Kidney (tissue), 14 donors: Measurements from ENCODE around the gene LMTK2. TPM values are rescaled to one million over a fixed set of nuclear protein-coding genes. Genes with fewer than 3 reads are reported as not detected.

ENCODE experiments used
- DNase-seq, 5 donors: peaks; one replicate each; pipeline ENCODE4 v3.0.0-alpha.2; 2013 to 2020
- FAIRE-seq: peaks from 2 replicates; lab custom pipeline; 2012; peaks lifted over from hg19 to GRCh38; lab: Jason Lieb, UNC
- H3K27ac ChIP-seq, 2 donors: one replicate each; pipeline ENCODE4 v1.7.0; 2013; ENCODE audit warnings: low read depth in 2 of 2, low read length in 2 of 2, inconsistent platforms in 1 of 2
- H3K27me3 ChIP-seq: one replicate; pipeline ENCODE4 v1.7.1; 2013; ENCODE audit warnings: low read length, inconsistent platforms; ENCODE audit not compliant: control insufficient read depth, insufficient read depth
- H3K36me3 ChIP-seq, 3 donors: one replicate each; pipeline versions ENCODE4 v1.7.0 to v1.7.1; 2013; ENCODE audit warnings: low read length in 3 of 3, control low read depth in 1 of 3, inconsistent platforms in 1 of 3; ENCODE audit not compliant: insufficient read depth in 3 of 3, control insufficient read depth in 2 of 3
- H3K4me1 ChIP-seq, 3 donors: one replicate each; pipeline versions ENCODE4 v1.7.0 to v1.7.1; 2013; ENCODE audit warnings: low read length in 3 of 3, inconsistent platforms in 1 of 3, low read depth in 1 of 3; ENCODE audit not compliant: control insufficient read depth in 2 of 3, insufficient read depth in 2 of 3
- H3K4me3 ChIP-seq, 3 donors: one replicate each; pipeline versions ENCODE4 v1.7.0 to v1.8.1; 2013; ENCODE audit warnings: low read length in 3 of 3, control low read depth in 1 of 3, inconsistent platforms in 1 of 3
- H3K9ac ChIP-seq, 3 donors: one replicate each; pipeline versions ENCODE4 v1.7.0 to v1.7.1; 2013; ENCODE audit warnings: low read length in 3 of 3, control low read depth in 1 of 3, inconsistent platforms in 1 of 3
- H3K9me3 ChIP-seq, 3 donors: one replicate each; pipeline versions ENCODE4 v1.7.0 to v1.7.1; 2013; ENCODE audit warnings: low read length in 3 of 3, control low read depth in 1 of 3, inconsistent platforms in 1 of 3; ENCODE audit not compliant: control insufficient read depth in 2 of 3, insufficient read depth in 1 of 3
- CTCF ChIP-seq: IDR thresholded peaks from 3 replicates; pipeline ENCODE4 v1.5.1; 2012; ENCODE audit warnings: mild to moderate bottlenecking, moderate library complexity, borderline replicate concordance; ENCODE audit not compliant: insufficient read depth; ENCODE audit errors: extremely low read depth
- intact Hi-C: fragments of 100-400 bp; cut with DNase I; formaldehyde crosslinking; loops from one replicate; pipeline ENCODE4 v1.11.1; 2022
- polyA plus RNA-seq: library from polyadenylated mRNA; stranded (reverse); fragments of 350-450 nt; fragmentation: Illumina TruSeq; extraction: RNeasy Lipid Tissue Mini Kit (QIAGEN cat#74804); gene quantifications from one replicate; pipeline ENCODE4 v1.2.3, GENCODE V29; 2014; ENCODE audit warnings: low read depth, low replicate concordance; ENCODE audit not compliant: insufficient read depth
- total RNA-seq: library from RNA; stranded (reverse); fragmentation: NEBNext Ultra II Directional; extraction: Animal tissue kit (Norgen Biotek cat#: 25700); gene quantifications from one replicate; pipeline ENCODE4 v1.2.1, GENCODE V29; 2021
- donor health status: control.
- donor health status: control.
- donor health status: control.
- donor health status: control.
- donor health status: control.
- donor health status: DM: yes; HTN: yes; CAD: no.
- donor health status: Normal renal cell carcinoma (clear cell type).

LMTK2 gene
- total and polyA plus RNA-seq, 2 donors from 2014 or later: 3.3 to 24.8 TPM

- Histone ChIP-seq H3K36me3 (peaks cover 0 to 8% (median 0%) of the 10 kb centered on the region in 3 donors), H3K27ac (peak overlapping the region; percentile 12 to 82), H3K4me1 (peaks cover 0 to 32% (median 2%) of the 10 kb centered on the region in 3 donors), H3K9me3 (no peaks in the 10 kb centered on the region), H3K4me3 (no peak overlapping the region), H3K27me3 (no peaks in the 10 kb centered on the region), H3K9ac (no peak overlapping the region)
- FAIRE-seq: no peak
- no peak for DNase-seq
- TF ChIP-seq CTCF: no peak
- intact Hi-C loops: no loop called here
Measured at GRCh38 chr7:98133181-98133580, 26.5 kb downstream of the LMTK2 start.

GRCh38 chr7:98133621-98134303 lies 27.1 kb downstream of the LMTK2 start:
- no peak for FAIRE-seq
- H3K27ac ChIP-seq: peak overlapping the region; percentile 12 to 82

GRCh38 chr7:98134420-98135228 lies 28.0 kb downstream of the LMTK2 start:
- Histone ChIP-seq H3K27me3 (no peaks in the 10 kb centered on the region), H3K27ac (peak overlapping the region in 1 of 2 donors; percentile 16), H3K4me1 (peaks cover 0 to 32% (median 2%) of the 10 kb centered on the region in 3 donors), H3K9ac (no peak overlapping the region), H3K9me3 (no peaks in the 10 kb centered on the region), H3K4me3 (no peak overlapping the region), H3K36me3 (peaks cover 0 to 15% (median 3%) of the 10 kb centered on the region in 3 donors)
- FAIRE-seq (no peak), DNase-seq (no peak)
- no peak for TF ChIP-seq CTCF
- intact Hi-C loops: no loop called here

More at GRCh38 chr7:98133621-98134303, 27.1 kb downstream of the LMTK2 start:
- peaks cover 0 to 10% (median 3%) of the 10 kb centered on the region in 3 donors for H3K36me3 ChIP-seq
- intact Hi-C loops: no loop called here
- H3K9me3 ChIP-seq: no peaks in the 10 kb centered on the region
- H3K4me1 ChIP-seq: peaks cover 0 to 32% (median 2%) of the 10 kb centered on the region in 3 donors
- no peak overlapping the region for H3K4me3 ChIP-seq
- peak in 1 of 5 donors; percentile 25 for DNase-seq
- TF ChIP-seq CTCF: no peak
- no peaks in the 10 kb centered on the region for H3K27me3 ChIP-seq
- no peak overlapping the region for H3K9ac ChIP-seq
